CD4-positive, alpha-beta T cell (primary cell): Measurements from ENCODE around the gene RGS9. TPM values are rescaled to one million over a fixed set of nuclear protein-coding genes. Genes with fewer than 3 reads are reported as not detected.
A peak's percentile ranks its signal among the peaks of the same experiment; 100 is the strongest.

Experiments used
- ATAC-seq: fragments of 200-7000 bp; cut with Tn5 transposase; one replicate; pipeline ENCODE4 v1.10.0; 2022; ENCODE audit warnings: mild to moderate bottlenecking; ENCODE audit not compliant: poor library complexity
- CTCF ChIA-PET: fragments of 350-600 bp; sonication (Branson Sonifier 250); formaldehyde crosslinking; loops from one replicate; lab custom pipeline; 2021; ENCODE audit warnings: antibody characterized with exemption, inconsistent platforms; lab: Charles Lee
- POLR2A ChIA-PET: fragments of 350-600 bp; sonication (Branson Sonifier 250); formaldehyde crosslinking; loops from one replicate; lab custom pipeline; 2021; ENCODE audit warnings: antibody characterized with exemption, inconsistent platforms; lab: Charles Lee
- DNase-seq, 14 experiments: peaks; one replicate each; pipeline ENCODE4 v3.0.0-alpha.2; 2013 to 2020; ENCODE audit warnings: mixed read lengths in 2 of 14
- H3K27ac ChIP-seq, 2 donors: one replicate each; pipeline versions ENCODE4 v1.5.1 to v1.7.0; 2013; ENCODE audit warnings: low read length in 2 of 2, low read depth in 1 of 2, mild to moderate bottlenecking in 1 of 2
- H3K27me3 ChIP-seq, 2 experiments: 1 replicate in 1 of 2; 2 replicates in 1 of 2; pipeline versions ENCODE4 v1.6.1 to v1.7.0; 2013; ENCODE audit warnings: low read length in 2 of 2, control low read depth in 1 of 2, mild to moderate bottlenecking in 1 of 2, moderate library complexity in 1 of 2; ENCODE audit not compliant: insufficient read depth in 2 of 2, control insufficient read depth in 1 of 2
- H3K36me3 ChIP-seq: one replicate; pipeline ENCODE4 v1.6.1; 2013; ENCODE audit warnings: low read length, control low read depth; ENCODE audit not compliant: insufficient read depth
- H3K4me1 ChIP-seq: one replicate; pipeline ENCODE4 v1.6.1; 2013; ENCODE audit warnings: low read length, control low read depth; ENCODE audit not compliant: insufficient read depth
- H3K4me3 ChIP-seq: one replicate; pipeline ENCODE4 v1.5.1; 2013; ENCODE audit warnings: mild to moderate bottlenecking, low read length, moderate library complexity
- H3K9me3 ChIP-seq, 2 experiments: 1 replicate in 1 of 2; 2 replicates in 1 of 2; pipeline versions ENCODE4 v1.6.1 to v1.7.0; 2013; ENCODE audit warnings: low read length in 2 of 2, mild to moderate bottlenecking in 2 of 2, control low read depth in 1 of 2, moderate library complexity in 1 of 2; ENCODE audit not compliant: control insufficient read depth in 1 of 2, insufficient read depth in 1 of 2
- H3K27ac Mint-ChIP-seq: one replicate; pipeline ENCODE4 v1.8.0; 2020; ENCODE audit warnings: mixed read lengths
- H3K27me3 Mint-ChIP-seq: one replicate; pipeline ENCODE4 v1.8.0; 2021; ENCODE audit warnings: mixed read lengths
- H3K36me3 Mint-ChIP-seq: one replicate; pipeline ENCODE4 v1.8.0; 2021; ENCODE audit warnings: low read depth, mixed read lengths
- H3K4me1 Mint-ChIP-seq: one replicate; pipeline ENCODE4 v1.8.0; 2021; ENCODE audit warnings: low read depth, mixed read lengths
- H3K4me3 Mint-ChIP-seq: one replicate; pipeline ENCODE4 v1.8.0; 2020; ENCODE audit warnings: mild to moderate bottlenecking, mixed read lengths
- H3K9me3 Mint-ChIP-seq: one replicate; pipeline ENCODE4 v1.8.0; 2020; ENCODE audit warnings: mixed read lengths
- intact Hi-C, 2 experiments: fragments of 100-400 bp; cut with DNase I in 1 of 2; cut with micrococcal nuclease in 1 of 2; formaldehyde crosslinking; loops; one replicate each; pipeline versions ENCODE4 v1.15.1 to v1.9.0; 2023 to 2025; cut with DNase I, micrococcal nuclease
- total RNA-seq, 174 experiments: library from RNA in 2 of 174; stranded (reverse) in 2 of 174; gene quantifications; one replicate each; pipeline ENCODE4 v1.2.3 and lab custom pipeline; 2021 to 2026
- TF ChIP-seq, protein P1 (sequence below): fragments of 200-600 bp; IDR thresholded peaks from one replicate; pipeline ENCODE4 v1.8.0; 2022; ENCODE audit warnings: antibody characterized with exemption, mild to moderate bottlenecking

The RGS9 gene
- total RNA-seq, 2 experiments from 2014 or later = 0.60 to 0.73 TPM

- H3K27me3 ChIP-seq = peaks cover 0 to 2% of the 10 kb centered on the region in 2 experiments
- ATAC-seq (no peak), DNase-seq (no peak)
- H3K4me1 Mint-ChIP-seq = no peaks in the 10 kb centered on the region
- TF ChIP-seq, protein P1, sequence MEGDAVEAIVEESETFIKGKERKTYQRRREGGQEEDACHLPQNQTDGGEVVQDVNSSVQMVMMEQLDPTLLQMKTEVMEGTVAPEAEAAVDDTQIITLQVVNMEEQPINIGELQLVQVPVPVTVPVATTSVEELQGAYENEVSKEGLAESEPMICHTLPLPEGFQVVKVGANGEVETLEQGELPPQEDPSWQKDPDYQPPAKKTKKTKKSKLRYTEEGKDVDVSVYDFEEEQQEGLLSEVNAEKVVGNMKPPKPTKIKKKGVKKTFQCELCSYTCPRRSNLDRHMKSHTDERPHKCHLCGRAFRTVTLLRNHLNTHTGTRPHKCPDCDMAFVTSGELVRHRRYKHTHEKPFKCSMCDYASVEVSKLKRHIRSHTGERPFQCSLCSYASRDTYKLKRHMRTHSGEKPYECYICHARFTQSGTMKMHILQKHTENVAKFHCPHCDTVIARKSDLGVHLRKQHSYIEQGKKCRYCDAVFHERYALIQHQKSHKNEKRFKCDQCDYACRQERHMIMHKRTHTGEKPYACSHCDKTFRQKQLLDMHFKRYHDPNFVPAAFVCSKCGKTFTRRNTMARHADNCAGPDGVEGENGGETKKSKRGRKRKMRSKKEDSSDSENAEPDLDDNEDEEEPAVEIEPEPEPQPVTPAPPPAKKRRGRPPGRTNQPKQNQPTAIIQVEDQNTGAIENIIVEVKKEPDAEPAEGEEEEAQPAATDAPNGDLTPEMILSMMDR = no peak
- H3K4me3 ChIP-seq = no peak overlapping the region
- intact Hi-C loops = no loop called here
- H3K27me3 Mint-ChIP-seq = peaks cover 10% of the 10 kb centered on the region
- H3K4me1 ChIP-seq = peaks cover 4% of the 10 kb centered on the region
- H3K36me3 Mint-ChIP-seq = no peaks in the 10 kb centered on the region
- H3K9me3 Mint-ChIP-seq = no peaks in the 10 kb centered on the region
- ChIA-PET CTCF (no interaction called here), POLR2A (no interaction called here)
- H3K4me3 Mint-ChIP-seq = no peak overlapping the region
- H3K27ac Mint-ChIP-seq = no peak overlapping the region
- H3K36me3 ChIP-seq = no peaks in the 10 kb centered on the region
- H3K27ac ChIP-seq = no peak overlapping the region
- H3K9me3 ChIP-seq = no peaks in the 10 kb centered on the region
These were observed 8.6 kb downstream of the RGS9 start for GRCh38 chr17:65145743-65146142.

GRCh38 chr17:65147955-65148354 is 10.8 kb downstream of the RGS9 start:
- Histone ChIP-seq H3K9me3 (no peaks in the 10 kb centered on the region), H3K27me3 (no peaks in the 10 kb centered on the region), H3K27ac (no peak overlapping the region), H3K4me1 (peaks cover under 1% of the 10 kb centered on the region), H3K36me3 (no peaks in the 10 kb centered on the region), H3K4me3 (no peak overlapping the region)
- Mint-ChIP-seq H3K4me1 (no peaks in the 10 kb centered on the region), H3K27me3 (peaks cover 4% of the 10 kb centered on the region), H3K9me3 (no peaks in the 10 kb centered on the region), H3K36me3 (no peaks in the 10 kb centered on the region), H3K4me3 (no peak overlapping the region), H3K27ac (no peak overlapping the region)
- TF ChIP-seq, protein P1 = no peak
- CTCF ChIA-PET = no interaction called here
- DNase-seq (no peak), ATAC-seq (no peak)
- POLR2A ChIA-PET = no interaction called here
- intact Hi-C loops = no loop called here

DNA sequence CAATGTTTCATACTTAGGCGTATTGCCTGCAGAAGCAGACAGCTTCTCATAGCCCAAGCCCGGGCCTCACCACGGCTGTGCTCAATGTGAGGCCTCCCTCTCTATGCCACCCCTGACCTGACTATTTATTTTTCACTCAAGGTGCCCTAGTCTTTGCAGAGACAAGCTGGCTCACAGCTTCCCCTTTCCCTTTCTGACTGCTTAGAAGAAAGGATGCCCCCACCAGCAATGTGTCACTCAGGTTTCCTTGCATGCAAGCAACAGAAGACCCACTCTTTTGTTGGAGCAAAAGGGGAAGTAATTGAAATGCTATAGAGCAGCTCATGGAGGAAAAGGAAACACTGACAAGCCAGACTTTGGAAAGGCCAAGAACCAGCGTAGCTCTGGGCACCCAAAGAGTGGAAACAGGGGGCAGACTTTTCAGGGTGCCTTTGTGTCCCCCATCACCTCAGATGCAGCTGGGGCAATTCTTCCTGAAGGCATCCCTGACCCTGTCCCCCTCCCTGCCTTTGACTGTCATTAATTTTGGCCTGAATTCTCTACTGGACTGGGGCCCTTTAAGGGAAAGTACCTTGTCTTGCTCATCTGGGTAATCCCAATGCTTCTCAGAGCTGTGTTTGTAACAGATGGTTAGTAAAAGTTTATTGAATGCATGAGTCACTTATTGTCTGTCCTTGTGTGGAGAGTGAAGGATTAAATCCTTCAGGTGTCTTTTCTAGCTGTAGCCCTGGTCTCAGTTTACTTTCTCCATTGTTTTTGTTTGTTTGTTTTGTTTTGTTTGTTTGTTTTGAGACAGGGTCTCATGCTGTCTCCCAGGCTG is 17.8 kb downstream of the RGS9 start:
- Mint-ChIP-seq H3K4me3 (no peak overlapping the region), H3K27me3 (no peaks in the 10 kb centered on the region), H3K36me3 (no peaks in the 10 kb centered on the region), H3K9me3 (no peaks in the 10 kb centered on the region), H3K27ac (no peak overlapping the region), H3K4me1 (no peaks in the 10 kb centered on the region)
- Histone ChIP-seq H3K4me3 (no peak overlapping the region), H3K36me3 (no peaks in the 10 kb centered on the region), H3K9me3 (no peaks in the 10 kb centered on the region), H3K27ac (no peak overlapping the region), H3K4me1 (no peaks in the 10 kb centered on the region), H3K27me3 (no peaks in the 10 kb centered on the region)
- ATAC-seq = no peak
- DNase-seq = peak in 2 of 14 experiments; percentile 36 to 49
- TF ChIP-seq, protein P1 = no peak
- intact Hi-C loops = no loop called here
- POLR2A ChIA-PET = no interaction called here
- CTCF ChIA-PET = interaction anchor here (1.2 to 1.4 kb wide), 3 partner anchors 9 to 54 kb away, joined by 3 to 4 read pairs (median 3); partner anchors contain the start of gene RGS9
